OCI-M1 (cell line): Measurements from ENCODE around the gene MYOZ2.

Experiments used
- DNase-seq: peaks from one replicate; lab custom pipeline; 2025; lab: John Stamatoyannopoulos, UW

Gene MYOZ2

GRCh38 chr4:119197772-119198212 lies 62.2 kb downstream of the MYOZ2 start:
- no peak for DNase-seq

- DNase-seq = no peak
Measured at GRCh38 chr4:119204916-119205315, 69.3 kb downstream of the MYOZ2 start.

- no peak for DNase-seq
Measured at GRCh38 chr4:119205690-119206089, 70.1 kb downstream of the MYOZ2 start.

- DNase-seq = no peak
Measured at GRCh38 chr4:119206178-119206577, 70.5 kb downstream of the MYOZ2 start.

GRCh38 chr4:119207051-119207450 lies 71.4 kb downstream of the MYOZ2 start:
- peak; percentile 48 for DNase-seq

- peak; percentile 74 for DNase-seq
Measured at GRCh38 chr4:119209077-119209476, 73.4 kb downstream of the MYOZ2 start.

- DNase-seq = no peak
Measured at GRCh38 chr4:119209586-119209985, 74.0 kb downstream of the MYOZ2 start.

- DNase-seq = no peak
Measured at GRCh38 chr4:119210775-119211174, 75.1 kb downstream of the MYOZ2 start.

- DNase-seq = no peak
Measured at GRCh38 chr4:119211867-119212233, 76.2 kb downstream of the MYOZ2 start.

- DNase-seq = peak; percentile 98
Measured at GRCh38 chr4:119212234-119212963, 76.8 kb downstream of the MYOZ2 start, which contains the start of gene USP53. Gene USP53, plus strand, starts transcription at chr4:119212713. Its CDS starts 27,047 bp downstream, at chr4:119239760.

GRCh38 chr4:119212964-119213606 lies 77.5 kb downstream of the MYOZ2 start:
- DNase-seq = peak; percentile 89

GRCh38 chr4:119218093-119218492 lies 82.5 kb downstream of the MYOZ2 start:
- no peak for DNase-seq

GRCh38 chr4:119221412-119221811 lies 85.8 kb downstream of the MYOZ2 start:
- no peak for DNase-seq

GRCh38 chr4:119227690-119228089 lies 92.1 kb downstream of the MYOZ2 start:
- no peak for DNase-seq

GRCh38 chr4:119228406-119228805 lies 92.8 kb downstream of the MYOZ2 start:
- DNase-seq = no peak

- DNase-seq = no peak
Measured at GRCh38 chr4:119229908-119230687, 94.5 kb downstream of the MYOZ2 start.

GRCh38 chr4:119231491-119231890 lies 95.9 kb downstream of the MYOZ2 start:
- DNase-seq = no peak

- no peak for DNase-seq
Measured at GRCh38 chr4:119232286-119232685, 96.7 kb downstream of the MYOZ2 start.

- peak; percentile 52 for DNase-seq
Measured at GRCh38 chr4:119233191-119233590, 97.6 kb downstream of the MYOZ2 start.

- DNase-seq = peak; percentile 57
Measured at GRCh38 chr4:119233750-119234149, 98.1 kb downstream of the MYOZ2 start.

GRCh38 chr4:119237201-119237600 lies 101.6 kb downstream of the MYOZ2 start:
- DNase-seq = no peak
